Liver (tissue), 9 donors: Measurements from ENCODE around the gene EEFSEC. TPM values are rescaled to one million over a fixed set of nuclear protein-coding genes. Genes with fewer than 3 reads are reported as not detected.

Experiments used
- DNase-seq: peaks from one replicate; pipeline ENCODE4 v3.0.0-alpha.2; 2017; ENCODE audit warnings: low spot score
- H3K27ac ChIP-seq, 2 donors: one replicate each; pipeline ENCODE4 v1.7.0; 2013; ENCODE audit warnings: inconsistent platforms in 2 of 2, low read length in 2 of 2, control low read depth in 1 of 2, low read depth in 1 of 2, mild to moderate bottlenecking in 1 of 2
- H3K27me3 ChIP-seq, 4 donors: one replicate each; pipeline versions ENCODE4 v1.6.1 to v1.7.0; 2013; ENCODE audit warnings: low read length in 3 of 4, inconsistent platforms in 1 of 4, mild to moderate bottlenecking in 1 of 4, moderate library complexity in 1 of 4; ENCODE audit not compliant: control insufficient read depth in 4 of 4, insufficient read depth in 4 of 4
- H3K36me3 ChIP-seq, 4 donors: one replicate each; pipeline versions ENCODE4 v1.6.1 to v1.7.0; 2013; ENCODE audit warnings: low read length in 3 of 4, mild to moderate bottlenecking in 3 of 4, low read depth in 1 of 4, moderate library complexity in 1 of 4; ENCODE audit not compliant: control insufficient read depth in 4 of 4, insufficient read depth in 3 of 4
- H3K4me1 ChIP-seq, 4 donors: one replicate each; pipeline versions ENCODE4 v1.6.1 to v1.7.0; 2013; ENCODE audit warnings: low read length in 3 of 4, mild to moderate bottlenecking in 3 of 4, moderate library complexity in 1 of 4; ENCODE audit not compliant: control insufficient read depth in 4 of 4, insufficient read depth in 4 of 4
- H3K4me3 ChIP-seq, 3 donors: one replicate each; pipeline versions ENCODE4 v1.6.1 to v1.7.0; 2013; ENCODE audit warnings: low read length in 3 of 3, control low read depth in 1 of 3, low read depth in 1 of 3, mild to moderate bottlenecking in 1 of 3
- H3K9ac ChIP-seq, 2 donors: one replicate each; pipeline ENCODE4 v1.7.0; 2013; ENCODE audit warnings: low read length in 2 of 2, mild to moderate bottlenecking in 2 of 2, moderate library complexity in 2 of 2, control low read depth in 1 of 2, low read depth in 1 of 2
- H3K9me3 ChIP-seq, 4 donors: one replicate each; pipeline versions ENCODE4 v1.6.1 to v1.7.0; 2013; ENCODE audit warnings: low read length in 3 of 4; ENCODE audit not compliant: control insufficient read depth in 4 of 4
- CTCF ChIP-seq: fragments of 150-350 bp; IDR thresholded peaks from 2 replicates; pipeline ENCODE4 v1.5.1; 2017; ENCODE audit warnings: improper control_type of control experiment, low read depth, low read length; ENCODE audit not compliant: missing input control
- EGR1 ChIP-seq, 2 donors: IDR thresholded peaks; 2 replicates each; pipeline ENCODE4 v1.6.1; 2016 to 2018; ENCODE audit warnings: antibody characterized with exemption in 2 of 2, low read depth in 2 of 2
- FOXA1 ChIP-seq: IDR thresholded peaks from 2 replicates; pipeline ENCODE4 v1.6.1; 2016; ENCODE audit warnings: antibody characterized with exemption
- HNF4A ChIP-seq, 2 donors: conservative IDR thresholded peaks; 2 replicates each; pipeline ENCODE4 v1.6.1; 2016; ENCODE audit warnings: antibody characterized with exemption in 2 of 2, mild to moderate bottlenecking in 2 of 2
- HNF4G ChIP-seq: IDR thresholded peaks from 2 replicates; pipeline ENCODE4 v1.6.1; 2016; ENCODE audit warnings: antibody characterized with exemption
- RAD21 ChIP-seq, 2 donors: IDR thresholded peaks; 2 replicates each; pipeline ENCODE4 v1.6.1; 2016; ENCODE audit warnings: antibody characterized with exemption in 2 of 2, mild to moderate bottlenecking in 2 of 2
- REST ChIP-seq: IDR thresholded peaks from 2 replicates; pipeline ENCODE4 v1.6.1; 2016; ENCODE audit warnings: antibody characterized with exemption, mild to moderate bottlenecking
- RXRA ChIP-seq, 2 donors: IDR thresholded peaks; 2 replicates each; pipeline ENCODE4 v1.6.1; 2017 to 2018; ENCODE audit warnings: antibody characterized with exemption in 2 of 2, mild to moderate bottlenecking in 1 of 2
- TAF1 ChIP-seq: conservative IDR thresholded peaks from 2 replicates; pipeline ENCODE4 v1.6.1; 2016; ENCODE audit warnings: antibody characterized with exemption, mild to moderate bottlenecking
- YY1 ChIP-seq: IDR thresholded peaks from 2 replicates; pipeline ENCODE4 v1.6.1; 2016; ENCODE audit warnings: antibody characterized with exemption, mild to moderate bottlenecking
- WGBS: extraction: QIAGEN DNeasy Blood & Tissue Kit; methylation state at CpG from one replicate; pipeline ENCODE4 v1.1.7; 2013; 5-methylcytosine and 5-hydroxymethylcytosine counted together
- polyA plus RNA-seq, 2 donors: library from polyadenylated mRNA; stranded (reverse) in 1 of 2; unstranded in 1 of 2; fragments of 200-250 nt in 1 of 2; fragments of >200 nt in 1 of 2; fragmentation: Nextera tagmentation in 1 of 2; extraction: Ambion mirVana in 1 of 2; gene quantifications; one replicate each; pipeline versions ENCODE4 v1.2.1 to v1.2.3, GENCODE V29; 2013 to 2015
- total RNA-seq, 2 donors: library from RNA; depleted of rRNA; stranded (reverse); fragments of >200 nt; gene quantifications; one replicate each; pipeline ENCODE4 v1.2.3, GENCODE V29; 2014
- TF ChIP-seq, protein P1 (sequence below): IDR thresholded peaks from 2 replicates; pipeline ENCODE4 v1.6.1; 2016; ENCODE audit warnings: antibody characterized with exemption
- TF ChIP-seq, protein P2 (sequence below): IDR thresholded peaks from 2 replicates; pipeline ENCODE4 v1.6.1; 2016; ENCODE audit warnings: antibody characterized with exemption
- donor health status: healthy.
- donor health status: healthy.
- donor health status: healthy.
- donor health status: healthy.
- donor health status: healthy.

The EEFSEC gene
- total and polyA plus RNA-seq, 4 donors, result 8.4 to 13.1 (median 10.7) TPM

DNA sequence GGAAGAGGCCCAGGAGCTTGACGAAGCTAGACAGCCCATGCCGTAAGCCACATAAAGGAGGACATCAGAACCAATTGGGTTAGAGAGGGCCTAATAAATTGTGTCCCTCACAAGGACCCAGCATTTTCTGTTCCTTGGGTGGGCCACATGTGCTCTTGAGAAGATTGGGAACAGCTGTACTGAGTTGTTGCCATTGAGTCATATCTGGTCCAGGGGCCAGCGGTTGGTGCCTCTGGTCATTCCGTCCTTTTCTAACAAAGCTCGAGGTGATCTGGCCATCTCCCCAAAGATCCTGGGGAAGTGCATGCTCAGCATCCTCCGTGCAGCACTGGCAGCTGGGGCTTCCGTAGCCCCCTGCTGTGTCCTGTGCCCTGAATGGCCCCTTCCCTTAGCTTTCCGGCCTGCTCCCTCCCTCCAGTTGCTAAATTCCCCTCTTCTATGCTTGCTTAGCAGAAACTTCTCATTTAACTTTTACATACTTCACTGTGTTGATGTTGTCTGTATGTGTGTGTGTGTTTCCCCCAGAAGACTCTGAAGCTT lies 73.0 kb downstream of the EEFSEC start:
- Histone ChIP-seq H3K4me1 (no peaks in the 10 kb centered on the region), H3K27ac (no peak overlapping the region), H3K9me3 (no peaks in the 10 kb centered on the region), H3K4me3 (no peak overlapping the region), H3K36me3 (no peaks in the 10 kb centered on the region), H3K27me3 (no peaks in the 10 kb centered on the region), H3K9ac (no peak overlapping the region)
- no peak for TF ChIP-seq HNF4A (conservative IDR thresholded peaks at IDR 0.05)
- no peak for TF ChIP-seq HNF4G
- TF ChIP-seq REST, result no peak
- no peak for TF ChIP-seq RXRA (IDR thresholded peaks at IDR 0.05)
- TF ChIP-seq TAF1, result no peak
- WGBS, result 86% methylated on average over 8 of the region's 8 CpGs
- DNase-seq, result no peak

DNA sequence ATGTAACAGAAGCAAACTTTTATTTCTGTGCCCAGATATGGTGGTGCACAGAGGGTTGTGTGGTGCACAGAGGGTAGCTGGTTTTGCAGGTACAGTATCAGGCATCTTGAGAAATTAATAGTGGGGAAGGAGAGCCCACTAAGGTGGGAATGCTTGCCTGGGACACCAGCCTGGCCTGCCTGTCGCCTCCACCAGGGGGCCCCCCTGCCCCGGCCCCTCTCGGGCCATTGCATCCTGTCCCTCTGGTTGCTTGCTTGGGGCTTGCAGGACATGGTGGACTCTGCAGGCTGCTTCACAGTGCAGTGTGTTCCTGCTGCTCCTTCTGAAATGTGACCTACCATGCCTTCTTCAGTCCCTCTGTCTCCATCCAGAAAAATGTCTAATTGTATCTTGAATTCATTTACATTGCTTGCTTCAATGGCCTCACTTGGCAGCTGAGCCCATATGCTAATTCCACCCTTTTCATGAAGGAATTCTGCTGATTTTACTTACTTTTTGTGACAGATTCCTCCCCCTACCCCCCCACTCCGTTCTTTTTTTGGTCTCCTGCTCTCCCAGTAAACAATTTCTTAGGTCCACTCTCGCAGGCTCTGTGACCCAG lies 73.6 kb downstream of the EEFSEC start:
- DNase-seq, result peak; percentile 60
- peak; percentile 57 to 76 for TF ChIP-seq RAD21 (IDR thresholded peaks at IDR 0.05)
- TF ChIP-seq EGR1 (IDR thresholded peaks at IDR 0.05; ENCODE audit: low read depth in 2 of 2), result no peak
- peak; percentile 52 for TF ChIP-seq CTCF
- no peaks in the 10 kb centered on the region for H3K36me3 ChIP-seq
- no peak overlapping the region for H3K4me3 ChIP-seq
- 81% methylated on average over 5 of the region's 5 CpGs for WGBS
- no peak overlapping the region for H3K9ac ChIP-seq
- no peak overlapping the region for H3K27ac ChIP-seq
- H3K4me1 ChIP-seq, result no peaks in the 10 kb centered on the region
- no peaks in the 10 kb centered on the region for H3K9me3 ChIP-seq
- H3K27me3 ChIP-seq, result no peaks in the 10 kb centered on the region

DNA sequence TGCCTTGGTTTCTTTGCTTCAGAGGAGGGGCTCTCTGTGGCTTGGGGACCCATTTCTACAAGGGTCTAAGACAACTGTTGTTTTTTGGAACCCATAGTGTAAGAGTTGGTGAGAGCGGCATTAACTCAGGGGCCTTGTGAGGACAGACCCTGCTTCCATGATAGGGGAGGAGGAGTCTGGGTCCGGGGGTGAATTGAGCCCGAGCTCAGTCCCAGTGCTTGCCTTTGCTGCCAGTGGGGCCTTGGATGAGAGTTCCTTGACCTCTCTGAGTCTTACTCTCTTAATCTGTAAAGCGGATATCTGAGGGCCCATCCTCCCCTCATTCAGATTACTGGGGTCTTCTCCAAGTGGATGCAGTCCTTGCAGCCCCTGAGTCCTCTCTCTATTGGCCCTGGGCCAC lies 74.2 kb downstream of the EEFSEC start:
- H3K27ac ChIP-seq, result no peak overlapping the region
- H3K9me3 ChIP-seq, result no peaks in the 10 kb centered on the region
- DNase-seq, result no peak
- H3K4me1 ChIP-seq, result no peaks in the 10 kb centered on the region
- no peak overlapping the region for H3K4me3 ChIP-seq
- H3K9ac ChIP-seq, result no peak overlapping the region
- WGBS, result 94% methylated on average over 4 of the region's 4 CpGs
- H3K36me3 ChIP-seq, result no peaks in the 10 kb centered on the region
- no peaks in the 10 kb centered on the region for H3K27me3 ChIP-seq
- TF ChIP-seq, protein P1, sequence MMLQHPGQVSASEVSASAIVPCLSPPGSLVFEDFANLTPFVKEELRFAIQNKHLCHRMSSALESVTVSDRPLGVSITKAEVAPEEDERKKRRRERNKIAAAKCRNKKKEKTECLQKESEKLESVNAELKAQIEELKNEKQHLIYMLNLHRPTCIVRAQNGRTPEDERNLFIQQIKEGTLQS, result no peak
- TF ChIP-seq FOXA1 (no peak), CTCF (no peak), TAF1 (no peak), YY1 (no peak), HNF4A (conservative IDR thresholded peaks at IDR 0.05) (no peak), REST (no peak), RAD21 (IDR thresholded peaks at IDR 0.05) (no peak), EGR1 (IDR thresholded peaks at IDR 0.05; ENCODE audit: low read depth in 2 of 2) (no peak)
- TF ChIP-seq, protein P2, sequence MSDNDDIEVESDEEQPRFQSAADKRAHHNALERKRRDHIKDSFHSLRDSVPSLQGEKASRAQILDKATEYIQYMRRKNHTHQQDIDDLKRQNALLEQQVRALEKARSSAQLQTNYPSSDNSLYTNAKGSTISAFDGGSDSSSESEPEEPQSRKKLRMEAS, result no peak
